HepG2 (cell line): ENCODE data around the gene TMEM256. TPM values are rescaled to one million over a fixed set of nuclear protein-coding genes. Genes with fewer than 3 reads are reported as not detected.

ENCODE experiments used
- ATAC-seq: fragments of 200-7000 bp; cut with Tn5 transposase; 3 replicates; pipeline ENCODE4 v1.9.1; 2020; ENCODE audit warnings: mild to moderate bottlenecking, moderate library complexity
- BruUV-seq: library from RNA; stranded (reverse); fragments of 400-500 nt; replicated peaks from 2 replicates; lab custom pipeline; 2021; lab: Mats Ljungman, UMichigan
- CTCF ChIA-PET: fragments of 300-600 bp; formaldehyde crosslinking; extraction: SDS; loops from one replicate; lab custom pipeline; 2021; ENCODE audit warnings: low total read pairs, inconsistent platforms, low intra/inter-chr PET ratio; lab: Yijun Ruan, JAX
- POLR2A ChIA-PET: fragments of 350-600 bp; sonication (Branson Sonifier 250); formaldehyde crosslinking; loops from one replicate; lab custom pipeline; 2020; ENCODE audit warnings: antibody characterized with exemption, inconsistent platforms; lab: Yijun Ruan, JAX
- DNase-seq: peaks from one replicate; pipeline ENCODE4 v3.0.0-alpha.2; 2015; ENCODE audit warnings: low spot score
- FAIRE-seq: peaks from 3 replicates; lab custom pipeline; 2011; peaks lifted over from hg19 to GRCh38; lab: Jason Lieb, UNC
- H2AFZ ChIP-seq: one replicate; pipeline ENCODE4 v1.6.1; 2011; ENCODE audit warnings: low read length, inconsistent platforms
- H3K27ac ChIP-seq: fragments of 300-600 bp; 3 replicates; pipeline ENCODE4 v1.8.0; 2011; ENCODE audit warnings: mixed run types, mild to moderate bottlenecking, mixed read lengths, low read length, inconsistent platforms; ENCODE audit not compliant: insufficient read depth; ENCODE audit errors: extremely low read length
- H3K27me3 ChIP-seq, 2 experiments: fragments of 200-600 bp in 1 of 2; 2 replicates in 1 of 2; 3 replicates in 1 of 2; pipeline versions ENCODE4 v1.6.0 to v1.8.0; 2011; ENCODE audit warnings: low read length in 2 of 2, mild to moderate bottlenecking in 2 of 2, moderate library complexity in 2 of 2, inconsistent platforms in 1 of 2; ENCODE audit not compliant: insufficient read depth in 2 of 2, control insufficient read depth in 1 of 2
- H3K36me3 ChIP-seq, 2 experiments: fragments of 200-600 bp in 1 of 2; replicated peaks in 1 of 2; 2 replicates in 1 of 2; 3 replicates in 1 of 2; pipeline versions ENCODE4 v1.5.1 to v1.8.0; 2011; ENCODE audit warnings: low read length in 2 of 2, inconsistent platforms in 1 of 2; ENCODE audit not compliant: insufficient read depth in 2 of 2, control insufficient read depth in 1 of 2
- H3K4me1 ChIP-seq: 2 replicates; pipeline ENCODE4 v1.5.1; 2012; ENCODE audit warnings: low read length, inconsistent platforms; ENCODE audit not compliant: insufficient read depth
- H3K4me2 ChIP-seq: 2 replicates; pipeline ENCODE4 v1.6.0; 2011; ENCODE audit warnings: low read depth, low read length, inconsistent platforms
- H3K4me3 ChIP-seq, 3 experiments: fragments of 200-600 bp in 1 of 3; sonication (generic), shearing (Covaris generic) in 1 of 3; replicated peaks in 1 of 3; 2 replicates each; pipeline ENCODE4 v1.5.1; 2011 to 2016; ENCODE audit warnings: low read length in 3 of 3, inconsistent platforms in 2 of 3, low read depth in 2 of 3, mild to moderate bottlenecking in 2 of 3, control low read depth in 1 of 3, mixed read lengths in 1 of 3; ENCODE audit not compliant: insufficient read depth in 1 of 3
- H3K79me2 ChIP-seq: one replicate; pipeline ENCODE4 v1.6.1; 2011; ENCODE audit warnings: low read length, inconsistent platforms; ENCODE audit not compliant: insufficient read depth
- H3K9ac ChIP-seq: 2 replicates; pipeline ENCODE4 v1.6.0; 2011; ENCODE audit warnings: mild to moderate bottlenecking, low read depth, low read length, inconsistent platforms; ENCODE audit not compliant: insufficient read depth
- H3K9me3 ChIP-seq: 2 replicates; pipeline ENCODE4 v1.5.1; 2012; ENCODE audit warnings: mild to moderate bottlenecking, low read length
- H4K20me1 ChIP-seq: 2 replicates; pipeline ENCODE4 v1.6.0; 2011; ENCODE audit warnings: inconsistent platforms, mild to moderate bottlenecking, low read length, moderate library complexity; ENCODE audit not compliant: insufficient read depth
- GTF3A ChIP-seq: sonication (generic); formaldehyde crosslinking; conservative IDR thresholded peaks from 2 replicates; pipeline ENCODE4 v1.4.0; 2020; ENCODE audit warnings: mild to moderate bottlenecking, missing genetic modification reagents
- RORA ChIP-seq: sonication (generic); formaldehyde crosslinking; IDR thresholded peaks from 2 replicates; pipeline ENCODE4 v1.5.0; 2020; ENCODE audit warnings: mild to moderate bottlenecking, missing genetic modification reagents, moderate library complexity
- TFAP4 ChIP-seq: sonication (generic); IDR thresholded peaks from 2 replicates; pipeline ENCODE4 v1.6.1; 2016; ENCODE audit warnings: low read depth, borderline replicate concordance
- ZBTB1 ChIP-seq: sonication (generic); formaldehyde crosslinking; IDR thresholded peaks from 2 replicates; pipeline ENCODE4 v1.4.0; 2020; ENCODE audit warnings: missing genetic modification reagents, borderline replicate concordance
- ZNF230 ChIP-seq: sonication (generic); formaldehyde crosslinking; IDR thresholded peaks from 2 replicates; pipeline ENCODE4 v1.4.0; 2020; ENCODE audit warnings: mild to moderate bottlenecking, missing genetic modification reagents
- ZNF264 ChIP-seq: sonication (generic); formaldehyde crosslinking; IDR thresholded peaks from 2 replicates; pipeline ENCODE4 v1.4.0; 2020; ENCODE audit warnings: missing genetic modification reagents
- ZNF44 ChIP-seq: sonication (generic); formaldehyde crosslinking; IDR thresholded peaks from 2 replicates; pipeline ENCODE4 v1.5.1; 2020; ENCODE audit warnings: mild to moderate bottlenecking, missing genetic modification reagents
- ZNF713 ChIP-seq: sonication (generic); formaldehyde crosslinking; IDR thresholded peaks from 2 replicates; pipeline ENCODE4 v1.4.0; 2020; ENCODE audit warnings: mild to moderate bottlenecking, missing genetic modification reagents
- ZSCAN30 ChIP-seq: sonication (generic); formaldehyde crosslinking; IDR thresholded peaks from 2 replicates; pipeline ENCODE4 v1.5.0; 2020; ENCODE audit warnings: mild to moderate bottlenecking, missing genetic modification reagents
- WGBS: methylation state at CpG from one replicate; pipeline ENCODE4 v1.1.6; 2017; ENCODE audit warnings: low lambda C conversion rate; 5-methylcytosine and 5-hydroxymethylcytosine counted together
- in situ Hi-C: cut with HindIII; loops from 2 replicates; pipeline ENCODE4 v1.10.0; 2017; ENCODE audit warnings: low pct_unique_long_range_greater_than_20kb; ENCODE audit not compliant: extremely low pct_ligation_motif_present
- intact Hi-C: fragments of 100-400 bp; cut with micrococcal nuclease; formaldehyde crosslinking; loops from one replicate; pipeline ENCODE4 v1.10.0; 2022; ENCODE audit not compliant: unreplicated experiment
- polyA plus RNA-seq, 8 experiments: library from polyadenylated mRNA; depleted of rRNA in 3 of 8; stranded (reverse) in 7 of 8; unstranded in 1 of 8; fragments of >200 nt; fragmentation: Illumina TruSeq in 4 of 8; extraction: Trizol in 4 of 8; gene quantifications; 2 replicates each; pipeline versions ENCODE4 v1.2.1 to v1.2.3, GENCODE V29; 2011 to 2016; ENCODE audit warnings: low read depth in 4 of 8, missing spikeins in 1 of 8, mixed read lengths in 1 of 8; ENCODE audit not compliant: insufficient read depth in 1 of 8
- total RNA-seq, 5 experiments: library from RNA; depleted of rRNA; stranded (reverse); fragments of >200 nt; fragmentation: Illumina TruSeq; extraction: Trizol; gene quantifications; 2 replicates each; pipeline ENCODE4 v1.2.3, GENCODE V29; 2016; ENCODE audit warnings: low read depth in 1 of 5

TMEM256 gene
- total and polyA plus RNA-seq, 2 of the 13 experiments (the other 11 are each of a cell fraction or from before 2014, with no cell fraction given) = 231 to 252 TPM

- TF ChIP-seq TFAP4 = no peak
- no peak for TF ChIP-seq ZNF713 (CRISPR knock-in tag)
- no peak for TF ChIP-seq ZSCAN30 (CRISPR knock-in tag)
These were observed 22.4 kb upstream of the TMEM256 start (continued) for GRCh38 chr17:7426203-7426863.

GRCh38 chr17:7425756-7426155 lies 21.9 kb upstream of the TMEM256 start:
- no peak overlapping the region for H3K4me2 ChIP-seq
- CTCF ChIA-PET = no interaction called here
- no peak overlapping the region for H3K4me3 ChIP-seq
- in situ Hi-C loops = no loop called here
- H3K27me3 ChIP-seq = peaks cover 3% of the 10 kb centered on the region in 2 experiments; a peak in 3 of 5 replicates
- ATAC-seq = no peak
- POLR2A ChIA-PET = interaction anchor here (0.8 kb wide), 1 partner anchor 22 kb away, joined by 3 read pairs; the partner anchor contains the start of gene TMEM256
- H3K79me2 ChIP-seq = no peaks in the 10 kb centered on the region
- WGBS = 90% methylated on average over 4 of the region's 8 CpGs
- TF ChIP-seq ZNF230 (CRISPR knock-in tag) (no peak), RORA (CRISPR knock-in tag) (no peak), GTF3A (no peak), ZBTB1 (CRISPR knock-in tag) (no peak), ZNF264 (CRISPR knock-in tag) (no peak), ZNF44 (CRISPR knock-in tag) (no peak)
- no peaks in the 10 kb centered on the region for H4K20me1 ChIP-seq
- H2AFZ ChIP-seq = no peak overlapping the region
- H3K9me3 ChIP-seq = no peaks in the 10 kb centered on the region
- no peaks in the 10 kb centered on the region for H3K36me3 ChIP-seq
- H3K4me1 ChIP-seq = peaks cover 10% of the 10 kb centered on the region
- FAIRE-seq = no peak
- DNase-seq = no peak
- H3K9ac ChIP-seq = no peak overlapping the region
- intact Hi-C loops = no loop called here
- no peak overlapping the region for H3K27ac ChIP-seq
- no TSS peak for BruUV-seq
